ENCODE data around the gene CMSS1.

CMSS1 gene

GRCh38 chr3:100081986-100082692 lies 264.5 kb downstream of the CMSS1 start:
- no peak for DNase-seq (ENCODE audit: extremely low read depth, low read depth)
- TF ChIP-seq CTCF (IDR thresholded peaks at IDR 0.05; ENCODE audit: low read depth, low read length), result no peak

- TF ChIP-seq CTCF (IDR thresholded peaks at IDR 0.05; ENCODE audit: low read depth, low read length), result no peak
- no peak for DNase-seq (ENCODE audit: extremely low read depth, low read depth)
Observed at GRCh38 chr3:100082714-100083113, 265.1 kb downstream of the CMSS1 start.

DNA sequence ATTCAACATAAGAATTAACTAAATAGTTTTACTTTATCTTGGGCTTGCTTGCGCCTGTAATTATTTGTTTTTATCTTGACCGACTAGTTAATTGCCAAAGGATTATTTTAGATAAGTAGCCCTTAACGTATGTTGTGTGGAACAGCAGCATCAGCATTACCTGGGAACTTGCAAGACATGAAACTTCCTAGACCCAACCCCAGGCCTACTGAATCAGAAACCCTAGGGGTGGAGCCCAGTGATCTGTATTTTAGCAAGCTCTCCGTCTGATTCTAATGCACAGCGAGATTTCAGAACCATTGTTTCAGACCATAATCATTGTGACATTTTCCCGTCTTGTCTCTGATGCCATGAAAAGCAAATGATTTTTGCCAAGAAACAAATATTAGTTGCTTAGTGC lies 265.5 kb downstream of the CMSS1 start:
- no peak for TF ChIP-seq CTCF (IDR thresholded peaks at IDR 0.05; ENCODE audit: low read depth, low read length)
- DNase-seq (ENCODE audit: extremely low read depth, low read depth), result no peak

DNA sequence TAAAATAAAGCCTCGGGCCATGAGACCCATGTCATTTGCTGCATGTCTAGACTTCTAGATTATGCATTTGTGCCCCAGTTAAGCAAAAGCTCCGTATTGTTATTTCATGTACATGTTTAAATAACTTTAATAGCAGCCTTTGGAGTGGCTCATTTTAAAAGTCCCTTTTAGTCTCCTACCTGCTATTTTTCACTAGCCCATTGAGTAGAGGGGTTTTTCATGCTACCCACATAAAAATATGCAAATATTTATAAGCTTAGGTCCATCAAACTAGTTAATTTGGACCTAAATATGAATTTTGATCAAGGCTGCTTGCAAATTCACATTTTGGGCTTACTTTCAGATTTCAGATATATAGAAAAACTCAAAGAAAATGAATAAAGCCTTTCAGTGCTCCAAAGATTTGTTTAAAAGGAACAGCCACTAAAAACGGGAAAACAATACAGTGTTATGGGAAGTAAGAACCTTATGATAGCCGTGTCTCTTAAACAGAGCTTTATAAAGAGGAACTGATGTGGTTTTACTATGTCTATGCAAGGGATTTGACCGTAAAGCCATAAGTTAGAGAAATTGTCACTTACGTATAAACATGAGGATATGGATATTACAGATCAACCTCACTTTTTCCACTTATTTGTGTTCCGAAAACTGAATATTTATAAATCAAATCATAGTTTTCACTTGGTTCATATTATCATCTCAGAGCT lies 266.6 kb downstream of the CMSS1 start:
- no peak for DNase-seq (ENCODE audit: extremely low read depth, low read depth)
- TF ChIP-seq CTCF (IDR thresholded peaks at IDR 0.05; ENCODE audit: low read depth, low read length), result no peak

DNA sequence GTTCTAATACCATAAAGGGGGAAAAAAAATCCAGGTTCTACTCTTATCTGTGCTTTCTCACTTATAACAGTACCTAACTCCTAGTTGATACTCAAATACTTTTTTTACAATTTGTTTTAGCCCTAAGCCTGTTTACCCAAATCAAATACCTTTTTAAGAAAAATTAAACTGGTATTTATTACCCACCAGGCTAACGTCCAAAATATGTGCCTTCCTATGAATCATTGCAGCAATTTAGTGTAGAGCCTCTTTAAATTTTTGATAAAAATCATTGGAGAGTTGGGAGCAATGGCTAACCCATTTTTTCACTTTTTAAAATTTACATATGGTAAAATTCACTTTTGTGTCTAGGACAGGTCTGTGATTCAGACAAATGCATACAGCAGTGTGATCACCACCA lies 268.7 kb downstream of the CMSS1 start:
- TF ChIP-seq CTCF (IDR thresholded peaks at IDR 0.05; ENCODE audit: low read depth, low read length), result no peak
- DNase-seq (ENCODE audit: extremely low read depth, low read depth), result no peak

DNA sequence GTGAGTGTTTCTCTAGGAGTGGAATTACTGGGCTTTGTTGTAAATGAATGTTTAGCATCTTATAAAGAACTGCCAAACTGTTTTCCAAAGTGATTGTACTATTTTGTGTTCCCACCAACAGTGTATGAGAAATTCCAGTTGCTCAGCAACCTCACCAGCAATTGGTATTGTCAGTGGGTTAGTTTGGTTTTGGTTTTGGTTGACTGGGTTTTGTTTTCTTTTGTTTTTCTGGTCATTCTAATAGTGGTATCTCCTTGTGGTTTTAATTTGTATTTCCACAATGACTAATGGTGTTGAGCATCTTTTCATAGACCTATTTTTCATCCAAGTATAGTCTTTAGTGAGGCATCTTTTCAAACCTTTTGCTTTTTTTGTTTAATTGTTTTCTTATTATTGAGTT lies 269.5 kb downstream of the CMSS1 start:
- DNase-seq (ENCODE audit: extremely low read depth, low read depth), result peak; percentile 81
- no peak for TF ChIP-seq CTCF (IDR thresholded peaks at IDR 0.05; ENCODE audit: low read depth, low read length)

GRCh38 chr3:100088735-100089368 lies 271.2 kb downstream of the CMSS1 start:
- no peak for TF ChIP-seq CTCF (IDR thresholded peaks at IDR 0.05; ENCODE audit: low read depth, low read length)
- no peak for DNase-seq (ENCODE audit: extremely low read depth, low read depth)

All from AG09319 (cell line).